HG03565 (cell line): ENCODE data around the gene HS2ST1.
A peak's percentile ranks its signal among the peaks of the same experiment; 100 is the strongest.

ENCODE experiments used
- ATAC-seq: cut with Tn5 transposase; IDR thresholded peaks from one replicate; pipeline ENCODE4 v1.9.1; 2021; ENCODE audit warnings: mild to moderate bottlenecking, moderate library complexity; ENCODE audit not compliant: unreplicated experiment

The HS2ST1 gene

DNA sequence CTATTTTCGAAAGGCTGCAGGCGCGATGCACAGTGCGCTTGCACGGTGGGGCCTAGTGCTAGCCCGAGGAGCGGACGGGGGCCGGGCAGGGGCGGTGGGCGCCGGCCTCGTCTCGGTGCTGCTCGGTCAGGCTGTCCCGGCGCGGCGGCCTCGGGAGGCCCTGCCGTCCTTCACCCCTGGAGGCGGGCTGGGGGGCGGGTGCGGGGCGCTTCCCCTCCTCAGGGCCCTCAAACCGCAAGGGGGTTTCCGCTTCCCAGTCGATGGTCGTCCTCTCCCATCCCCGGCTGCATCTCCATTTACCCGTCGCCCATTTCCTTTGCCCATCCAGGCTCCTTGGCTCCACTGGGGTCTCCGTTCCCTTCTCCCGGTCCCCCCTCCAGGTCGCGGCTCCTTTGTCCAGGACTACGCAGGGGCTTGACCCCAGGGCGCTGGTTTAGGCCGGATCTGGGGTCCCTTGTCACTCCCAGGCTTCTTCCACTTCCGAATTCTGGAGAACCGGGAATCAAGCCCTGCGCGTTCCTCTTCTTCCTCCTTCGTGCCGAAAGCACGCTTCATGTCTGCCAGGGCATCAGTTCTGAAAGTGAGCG, 217.9 kb downstream of the HS2ST1 start:
- peak; percentile 9 for ATAC-seq

DNA sequence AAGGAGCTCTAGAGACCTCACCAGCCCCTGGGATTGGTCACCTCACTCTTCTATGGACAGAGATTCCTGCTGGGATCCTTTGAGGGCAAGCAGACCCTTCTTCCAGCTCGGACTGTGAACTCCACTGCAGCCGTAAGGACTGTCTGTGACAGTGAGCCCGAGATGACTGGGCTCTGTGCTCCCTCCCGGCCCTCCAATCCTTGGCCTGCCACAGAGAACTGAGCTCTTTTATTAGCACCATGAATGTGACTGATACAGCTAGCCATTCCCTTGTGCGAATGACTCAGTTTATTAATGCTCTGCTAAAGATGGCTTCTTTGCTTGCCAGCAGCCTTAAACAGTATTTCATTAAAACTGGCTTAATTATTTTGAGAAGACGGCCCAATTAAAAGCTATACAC, 219.6 kb downstream of the HS2ST1 start:
- no peak for ATAC-seq

DNA sequence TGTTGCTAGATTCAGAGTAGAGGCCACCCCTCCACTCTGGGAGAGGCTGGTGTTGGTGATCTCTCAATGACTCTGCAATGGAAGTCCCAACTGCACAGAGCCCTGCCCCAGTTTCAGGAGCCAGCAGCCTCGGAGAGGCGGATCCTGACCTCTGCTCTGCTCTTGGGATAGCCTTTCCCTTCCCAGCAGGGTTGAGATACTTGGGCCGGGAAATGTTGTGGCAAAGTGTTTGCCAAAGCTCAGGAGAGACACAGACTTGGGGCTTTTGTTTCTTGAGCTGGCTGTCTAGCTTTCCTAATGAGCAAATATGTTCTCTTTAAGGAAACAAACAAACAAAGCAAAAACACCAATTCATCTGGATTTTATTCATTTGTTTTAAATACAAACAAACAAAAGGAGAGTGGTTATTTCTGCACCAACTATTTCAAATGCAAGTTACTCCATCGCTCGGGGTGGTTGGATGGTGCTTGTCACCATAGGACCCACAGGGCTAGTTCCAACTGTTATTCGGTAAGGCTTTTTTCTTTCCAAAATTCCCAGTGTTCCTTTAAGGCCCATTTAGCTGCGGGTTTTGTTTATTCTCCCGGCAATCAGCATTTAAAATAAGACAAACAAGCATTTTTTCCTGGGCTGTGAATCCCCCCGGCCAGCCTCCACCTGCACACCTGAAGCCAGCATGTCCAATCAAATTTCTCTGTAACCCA, 220.3 kb downstream of the HS2ST1 start:
- ATAC-seq, result no peak

DNA sequence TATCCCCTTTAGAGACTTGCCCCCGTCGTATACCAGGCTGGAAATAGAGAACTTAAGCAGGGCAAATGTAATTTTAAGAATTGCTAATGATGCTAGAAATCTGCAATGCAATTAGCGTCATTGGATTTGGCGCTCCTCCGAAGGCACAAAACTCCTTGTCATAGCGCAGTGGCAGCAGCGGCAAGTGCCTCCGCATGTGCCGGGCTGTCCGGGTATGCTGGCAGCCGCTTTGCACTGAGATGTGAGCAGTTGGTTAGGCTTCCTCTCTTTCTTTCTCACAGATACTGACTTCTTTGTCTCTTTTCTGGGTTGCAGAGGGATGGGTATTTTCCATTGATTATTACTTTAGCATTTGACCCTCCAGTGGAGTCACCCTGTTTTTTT, 220.9 kb downstream of the HS2ST1 start:
- no peak for ATAC-seq

DNA sequence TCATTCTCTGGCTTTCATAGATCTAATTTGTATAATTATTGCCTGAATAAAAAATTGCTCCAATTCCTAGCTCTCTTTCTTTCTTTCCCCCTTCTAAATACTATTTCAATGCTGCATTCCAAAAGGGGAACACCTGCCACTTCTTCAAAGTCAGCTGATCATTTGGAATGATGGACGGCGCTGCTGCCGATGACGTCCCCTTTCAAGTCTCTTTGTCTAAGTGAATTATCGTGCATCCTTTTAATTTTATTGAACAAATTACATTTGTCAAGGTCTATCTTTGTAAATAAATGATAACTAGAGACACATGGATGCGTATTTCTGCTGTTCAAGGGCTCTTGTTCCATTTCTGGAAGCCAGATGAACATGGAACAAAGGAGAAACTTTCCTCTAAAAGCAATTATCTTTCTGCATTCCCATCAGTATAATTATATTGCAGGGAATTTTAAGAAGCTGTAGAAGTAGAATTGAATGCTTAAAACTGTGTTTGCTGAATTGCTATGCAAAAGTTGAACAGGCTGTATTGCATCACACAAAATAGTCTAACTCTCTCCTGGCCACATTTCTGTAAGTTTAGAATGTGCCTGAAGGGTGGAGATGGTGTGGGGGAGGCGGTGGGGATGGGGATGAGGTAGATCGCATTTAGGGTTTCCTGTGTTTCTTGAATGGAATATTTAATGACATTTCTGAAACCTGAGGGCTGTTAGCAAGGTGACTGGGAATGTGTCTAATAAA, 222.3 kb downstream of the HS2ST1 start:
- no peak for ATAC-seq

DNA sequence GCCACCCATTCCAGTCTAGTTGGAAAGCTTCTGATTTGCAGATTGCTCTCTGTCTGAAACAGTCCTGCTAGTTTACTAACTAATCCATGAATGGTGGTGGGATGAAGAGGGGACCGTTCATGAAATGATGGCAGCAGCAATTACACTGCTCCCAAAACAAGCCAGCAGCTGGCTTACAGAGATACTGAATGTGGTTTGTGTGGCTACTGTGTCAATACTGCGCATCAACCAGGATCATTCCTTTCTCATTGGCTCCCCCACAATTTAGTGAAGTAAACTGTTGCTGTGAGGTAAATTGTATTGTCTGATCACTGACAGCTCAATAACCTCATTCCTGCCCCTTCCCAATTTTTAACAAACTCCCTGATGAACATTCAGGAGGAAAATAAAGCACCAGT, 222.9 kb downstream of the HS2ST1 start:
- no peak for ATAC-seq

DNA sequence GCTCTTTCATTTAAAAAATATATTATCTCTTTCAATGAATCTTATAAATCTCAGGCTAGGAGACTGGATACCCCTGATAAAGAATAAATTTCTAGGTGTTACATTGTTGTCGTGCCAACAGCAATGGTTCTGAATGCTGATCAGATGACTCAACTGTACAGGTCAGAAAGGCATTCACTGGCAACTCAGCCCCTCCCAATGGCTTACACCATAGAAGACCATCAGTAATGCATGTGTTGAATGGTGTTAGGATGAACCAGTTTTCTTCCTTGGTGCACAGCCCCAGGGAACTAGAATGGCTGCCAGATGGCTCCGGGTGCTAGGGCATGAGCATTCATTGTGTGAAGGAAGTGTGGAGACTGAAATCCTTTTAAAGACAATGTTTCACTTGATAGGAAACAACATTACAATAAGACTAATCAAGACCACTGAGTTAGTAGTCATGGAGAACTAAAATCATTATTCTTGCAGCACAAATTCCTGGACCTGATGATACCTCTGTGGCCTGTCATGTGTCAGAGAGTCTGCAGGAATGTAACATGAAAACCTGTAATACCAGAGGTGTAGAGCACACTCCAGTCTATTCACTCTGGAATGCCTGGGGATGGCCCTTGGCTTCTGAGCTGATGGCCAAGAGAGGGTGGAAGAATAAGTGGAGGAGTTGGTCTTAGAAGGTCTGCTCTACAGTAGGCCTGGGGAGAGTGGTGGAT, 226.6 kb downstream of the HS2ST1 start:
- ATAC-seq, result no peak

DNA sequence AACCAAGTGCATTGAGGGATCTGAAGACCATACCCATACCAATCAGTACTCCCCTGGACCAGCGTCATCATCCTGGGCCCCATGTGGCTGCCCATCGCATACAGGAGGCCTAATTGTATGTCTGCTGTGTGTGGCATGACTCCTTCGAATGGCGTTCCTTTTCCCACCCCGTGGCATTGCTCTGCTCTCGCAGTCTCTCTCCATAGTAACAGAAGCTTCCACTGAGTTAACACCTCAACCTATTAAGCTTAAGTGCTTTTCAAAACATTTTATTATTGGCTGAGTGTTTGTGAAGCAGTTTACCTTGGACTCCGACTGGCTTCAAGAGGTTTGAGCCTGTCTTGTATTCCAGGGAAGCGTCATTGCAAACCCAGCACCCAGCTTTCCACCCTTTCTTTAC, 227.1 kb downstream of the HS2ST1 start:
- no peak for ATAC-seq

DNA sequence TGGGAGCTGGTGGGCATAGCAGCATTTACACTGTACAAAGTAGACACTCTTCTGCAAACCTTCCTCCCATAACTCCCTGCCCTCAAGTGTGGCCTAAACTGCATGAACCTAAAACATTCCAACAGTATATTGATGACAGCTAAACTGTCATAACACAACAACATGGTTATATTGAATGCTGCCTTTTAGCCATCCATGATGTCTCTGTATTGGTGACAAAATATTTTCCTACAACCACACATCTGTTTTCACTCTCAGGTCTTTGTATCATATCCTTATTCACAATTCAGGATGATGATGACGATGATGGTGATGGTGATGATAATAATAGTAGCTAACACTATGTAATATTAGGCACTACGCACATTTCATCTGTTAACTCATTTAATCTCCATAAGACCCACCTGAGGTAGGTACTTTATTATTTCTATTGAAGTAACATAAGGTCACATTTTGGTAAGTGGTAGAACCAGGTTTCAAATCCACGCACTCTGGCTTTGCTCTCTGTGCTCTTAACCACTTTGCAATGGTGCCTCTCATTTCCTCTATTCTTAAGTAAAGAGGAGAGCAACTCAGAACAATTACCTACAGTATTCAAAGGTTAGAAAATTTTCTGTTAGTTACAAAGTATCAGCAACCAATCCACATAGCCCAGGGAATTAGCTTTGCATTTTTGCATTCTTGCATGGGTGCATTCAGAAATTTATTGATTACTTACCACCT, 229.1 kb downstream of the HS2ST1 start:
- no peak for ATAC-seq

DNA sequence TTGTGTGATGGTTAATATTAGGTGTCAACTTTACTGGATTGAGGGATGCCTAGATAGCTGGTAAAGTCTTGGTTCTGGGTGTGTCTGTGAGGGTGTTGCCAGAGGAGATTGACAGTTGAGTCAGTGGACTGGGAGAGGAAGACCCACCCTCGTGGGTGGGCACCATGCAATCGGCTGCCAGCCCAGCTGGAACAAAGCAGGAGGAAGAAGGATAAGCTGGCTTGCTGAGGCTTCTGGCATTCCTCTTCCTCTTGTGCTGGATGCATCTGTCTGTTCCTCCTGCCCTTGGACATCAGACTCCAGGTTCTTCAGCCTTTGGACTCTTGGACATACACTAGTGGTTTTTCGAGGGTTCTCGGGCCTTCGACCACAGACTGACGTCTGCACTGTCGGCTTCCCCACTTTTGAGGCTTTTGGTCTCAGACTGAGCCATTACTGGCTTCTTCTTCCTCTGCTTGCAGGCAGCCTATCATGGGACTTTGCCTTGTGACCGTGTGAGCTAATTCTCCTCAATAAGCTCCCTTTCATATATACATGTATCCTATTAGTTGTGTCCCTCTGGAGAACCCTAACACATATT, 230.0 kb downstream of the HS2ST1 start:
- ATAC-seq, result no peak

DNA sequence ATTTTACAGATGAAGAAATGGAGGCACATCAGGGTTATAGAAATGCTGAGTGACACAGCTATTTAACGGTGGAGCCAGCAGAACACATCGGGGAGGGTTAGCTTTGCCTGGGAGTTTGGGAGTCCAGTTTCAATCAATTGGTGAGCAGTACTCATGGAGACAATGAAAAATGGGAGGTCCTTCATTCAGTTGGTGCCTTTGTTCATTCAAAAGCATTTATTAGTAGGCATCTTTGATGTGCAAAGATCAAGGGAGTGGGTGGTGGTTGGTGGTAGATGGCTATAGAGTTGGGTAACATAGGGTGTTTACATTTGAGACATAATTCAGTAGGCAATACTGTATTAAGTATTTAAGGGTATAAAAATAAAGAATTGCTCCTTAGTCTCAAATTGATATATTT, 230.5 kb downstream of the HS2ST1 start:
- ATAC-seq, result no peak

DNA sequence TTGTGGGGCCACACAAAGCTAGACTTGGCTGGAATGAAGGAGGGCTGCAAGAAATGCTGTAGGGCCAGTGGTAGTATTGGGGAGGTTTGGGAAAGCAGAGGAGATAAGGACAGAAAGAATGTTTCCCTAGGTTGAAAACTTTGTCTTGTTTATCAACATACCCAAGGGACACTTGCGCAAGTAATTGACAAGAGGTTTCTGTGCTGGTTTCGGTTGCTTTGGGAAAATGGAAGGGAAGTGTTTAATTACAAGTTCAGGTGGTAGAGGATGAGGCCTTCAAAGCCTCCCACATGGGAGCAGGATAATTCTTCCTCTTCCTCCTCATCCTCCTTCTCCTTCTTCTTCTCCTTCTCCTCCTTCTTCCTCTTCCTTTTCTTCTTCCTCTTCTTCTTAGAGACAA, 232.1 kb downstream of the HS2ST1 start:
- ATAC-seq, result no peak

DNA sequence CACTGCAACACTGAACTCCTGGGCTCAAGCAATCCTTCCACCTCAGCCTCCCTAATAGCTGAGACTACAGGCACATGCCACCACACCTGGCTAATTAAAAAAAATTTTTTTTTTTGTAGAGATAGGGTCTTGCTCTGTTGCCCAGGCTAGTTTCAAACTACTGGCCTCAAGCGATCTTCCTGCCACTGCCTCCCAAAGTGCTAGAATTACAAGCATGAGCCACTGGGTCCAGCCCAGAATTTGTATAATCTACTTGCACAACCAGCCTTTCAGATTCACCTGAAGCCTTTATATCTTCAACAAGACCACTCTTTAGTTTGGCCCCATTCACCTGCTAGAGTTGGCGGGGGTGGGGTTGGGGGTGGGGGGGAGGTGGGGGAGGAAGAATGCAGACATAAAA, 232.6 kb downstream of the HS2ST1 start:
- no peak for ATAC-seq

DNA sequence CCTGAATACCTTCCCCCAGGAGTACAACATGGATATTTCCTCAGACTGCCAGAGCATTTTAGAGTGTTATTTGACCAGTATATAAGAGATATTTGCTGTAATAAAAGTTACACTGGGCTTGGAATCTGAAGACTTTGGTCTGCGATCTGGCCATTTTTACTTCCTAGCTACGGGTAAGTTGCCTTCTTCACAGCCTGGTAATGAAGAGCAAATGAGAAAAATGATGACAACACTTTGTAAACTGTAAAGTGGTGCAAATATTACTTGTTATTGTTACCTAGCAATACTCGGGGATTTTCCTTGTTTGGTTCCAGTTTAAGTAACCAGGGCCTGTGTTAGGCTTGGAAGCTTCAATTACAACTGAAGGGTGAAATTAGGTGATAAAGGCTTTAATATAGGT, 233.4 kb downstream of the HS2ST1 start:
- no peak for ATAC-seq

DNA sequence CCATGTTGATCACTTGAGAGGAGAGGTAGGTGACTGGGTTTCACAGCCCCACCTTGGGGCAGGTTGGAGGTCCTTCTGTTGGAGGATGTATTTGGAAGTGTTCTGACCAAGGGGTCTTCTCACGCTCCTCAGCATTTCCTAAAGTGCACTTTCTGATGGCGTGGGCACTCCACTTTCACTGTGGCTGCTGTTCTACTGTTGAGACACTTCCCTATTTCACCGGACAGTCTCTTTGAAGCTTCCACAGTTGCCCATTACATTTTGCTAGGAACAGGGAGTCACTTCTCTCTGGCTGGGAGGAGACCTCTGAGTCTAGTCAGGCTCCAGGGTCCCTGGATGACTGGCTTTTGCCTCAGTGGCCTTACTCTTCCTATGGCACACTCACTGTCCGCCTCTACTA, 234.2 kb downstream of the HS2ST1 start:
- no peak for ATAC-seq

DNA sequence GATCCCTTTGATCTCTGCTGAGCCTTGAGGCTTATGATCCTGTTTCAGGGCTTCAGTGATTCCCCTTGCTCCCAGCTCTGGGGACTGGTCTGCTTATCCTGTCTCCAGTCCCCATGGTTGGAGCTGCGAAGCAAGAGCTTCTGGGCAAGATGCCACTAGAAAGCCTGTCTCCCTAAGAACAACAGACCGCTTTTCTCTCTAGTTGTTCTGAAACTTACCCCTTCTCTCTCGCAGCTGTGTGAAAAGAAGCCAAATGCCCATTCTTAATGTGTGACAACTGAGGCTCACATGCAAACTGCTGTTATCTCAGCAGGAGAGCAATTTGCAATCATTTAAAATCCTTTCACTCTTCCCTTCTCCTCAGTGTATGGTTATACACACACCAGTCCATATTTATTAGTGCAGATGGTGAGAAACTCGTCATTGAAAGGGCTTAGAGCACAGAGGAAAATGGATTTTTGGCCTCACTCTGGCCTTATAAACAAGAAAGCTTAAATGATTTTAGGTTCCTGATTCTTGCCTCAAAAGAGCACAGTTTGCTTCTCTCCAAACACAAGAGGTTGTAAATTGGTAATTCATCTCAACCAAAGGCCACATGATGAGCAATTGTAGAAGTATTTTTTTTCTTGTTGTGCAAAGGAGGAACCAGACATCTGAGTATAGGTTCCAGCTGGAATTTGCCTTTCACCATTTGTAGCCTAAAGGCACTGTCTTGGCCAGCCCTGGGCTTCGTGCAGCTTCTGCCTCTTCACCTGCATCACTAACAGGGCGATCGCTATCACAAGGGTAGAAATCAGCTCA, 235.0 kb downstream of the HS2ST1 start:
- no peak for ATAC-seq

DNA sequence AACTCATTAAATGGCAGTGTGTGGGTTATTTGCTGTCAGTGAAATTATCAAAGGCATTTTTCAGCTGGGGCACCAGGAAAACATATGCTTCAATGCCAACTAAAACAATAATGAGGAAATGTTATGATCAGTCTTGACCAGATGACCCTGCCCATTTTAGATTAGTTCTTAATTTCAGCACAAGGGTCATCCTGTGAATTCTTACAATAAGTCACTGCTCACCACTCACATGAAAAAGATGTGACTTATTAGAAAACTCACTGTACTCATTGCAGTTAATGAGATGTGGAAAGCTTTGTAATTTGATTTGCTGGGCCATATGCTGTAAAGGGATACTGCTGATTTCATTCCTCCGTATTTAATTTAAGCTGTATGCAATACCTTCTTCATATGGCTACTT, 235.7 kb downstream of the HS2ST1 start:
- no peak for ATAC-seq

DNA sequence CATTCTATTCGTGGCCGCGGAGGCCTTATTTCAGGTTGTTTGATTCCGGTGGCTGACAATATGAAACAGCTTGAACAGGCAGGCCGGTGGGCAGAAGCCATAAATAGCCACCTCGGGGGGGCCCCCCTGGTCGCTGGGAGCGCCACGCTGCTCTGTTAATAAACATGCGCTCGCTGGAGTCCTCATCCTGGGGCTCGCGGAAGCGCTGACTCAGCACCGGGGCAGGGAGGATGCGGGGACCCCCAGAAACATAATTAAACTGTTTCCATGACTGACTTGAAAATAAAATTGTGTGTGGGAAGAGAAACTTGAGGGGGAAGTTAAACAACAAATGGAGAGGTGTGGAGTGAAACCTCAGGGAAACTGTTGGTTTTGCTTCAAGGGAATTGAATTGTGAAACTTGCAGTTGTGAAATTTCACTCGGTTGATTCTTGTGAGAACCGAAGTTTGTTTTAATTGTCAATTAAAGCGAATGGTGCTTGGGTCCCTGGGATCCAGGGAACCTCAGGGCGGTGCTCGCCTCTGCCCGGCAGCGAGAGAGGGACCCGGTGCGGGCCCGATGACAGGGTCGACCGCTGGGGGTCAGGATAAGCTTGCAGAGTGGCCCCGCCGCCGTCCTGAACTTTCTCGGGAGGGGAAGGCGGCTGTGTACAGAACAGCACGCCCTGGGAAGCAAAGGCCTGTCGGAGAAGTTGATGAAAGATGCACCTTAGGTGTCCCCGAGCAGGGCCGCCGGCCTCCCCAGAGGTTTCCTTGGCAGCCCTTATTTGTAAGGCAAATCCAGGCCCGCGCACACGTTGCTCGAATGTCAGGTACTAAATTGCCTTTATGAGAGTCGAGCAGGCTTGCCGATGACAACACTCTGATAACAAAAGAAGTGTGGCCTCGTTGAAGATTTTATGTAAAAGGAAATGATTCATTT, 237.3 kb downstream of the HS2ST1 start:
- peak; percentile 59 for ATAC-seq

DNA sequence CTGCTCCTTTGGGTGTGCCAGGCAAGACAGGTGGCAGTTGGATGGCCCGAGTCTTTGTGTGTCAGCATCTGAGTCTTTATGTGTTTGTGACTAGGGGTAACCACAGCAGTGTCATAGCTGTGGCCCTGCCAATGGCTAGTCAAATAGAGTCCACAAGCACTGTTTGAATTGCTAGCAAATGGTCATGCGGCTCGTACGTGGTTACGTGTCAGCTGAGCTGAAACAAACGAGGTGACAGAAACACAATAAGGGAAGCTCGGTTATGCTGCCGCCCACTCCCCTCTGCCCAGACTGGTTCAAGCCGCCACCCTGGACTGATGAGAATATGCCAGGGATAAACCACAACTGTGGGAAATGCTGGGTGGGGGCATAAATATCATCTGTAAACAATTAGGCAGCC, 239.9 kb downstream of the HS2ST1 start:
- no peak for ATAC-seq
